B cell (primary cell): ENCODE measurements around the gene ZNF445. TPM values are rescaled to one million over a fixed set of nuclear protein-coding genes. Genes with fewer than 3 reads are reported as not detected.

Experiments
- ATAC-seq: fragments of 200-7000 bp; cut with Tn5 transposase; one replicate; pipeline ENCODE4 v1.10.0; 2021; ENCODE audit warnings: low read depth, mild to moderate bottlenecking, moderate number of reproducible peaks, moderate library complexity
- CTCF ChIA-PET: fragments of 350-600 bp; sonication (Branson Sonifier 250); formaldehyde crosslinking; loops from one replicate; lab custom pipeline; 2021; ENCODE audit warnings: antibody characterized with exemption, inconsistent platforms; lab: Charles Lee
- POLR2A ChIA-PET: fragments of 350-600 bp; sonication (Branson Sonifier 250); formaldehyde crosslinking; loops from one replicate; lab custom pipeline; 2021; ENCODE audit warnings: antibody characterized with exemption; lab: Charles Lee
- DNase-seq: peaks from one replicate; pipeline ENCODE4 v3.0.0; 2013
- H2AFZ ChIP-seq: 2 replicates; pipeline ENCODE4 v1.6.1; 2012; ENCODE audit warnings: mild to moderate bottlenecking, low read depth, low read length; ENCODE audit not compliant: insufficient read depth, poor library complexity, severe bottlenecking
- H3K27ac ChIP-seq, 2 donors: 1 replicate in 1 of 2; 2 replicates in 1 of 2; pipeline ENCODE4 v1.5.1; 2012 to 2013; ENCODE audit warnings: low read length in 2 of 2, mild to moderate bottlenecking in 2 of 2, moderate library complexity in 1 of 2
- H3K27me3 ChIP-seq, 4 experiments: fragments of 200-600 bp in 1 of 4; sonication (generic) in 1 of 4; replicated peaks in 1 of 4; 1 replicate in 2 of 4; 2 replicates in 2 of 4; pipeline versions ENCODE4 v1.6.1 to v1.7.0; 2013 to 2016; ENCODE audit warnings: low read length in 3 of 4, mild to moderate bottlenecking in 2 of 4, mixed read lengths in 1 of 4, moderate library complexity in 1 of 4; ENCODE audit not compliant: insufficient read depth in 4 of 4, control insufficient read depth in 3 of 4; ENCODE audit errors: control extremely low read depth in 1 of 4
- H3K36me3 ChIP-seq, 2 experiments: replicated peaks in 1 of 2; 1 replicate in 1 of 2; 2 replicates in 1 of 2; pipeline versions ENCODE4 v1.6.1 to v1.7.1; 2013; ENCODE audit warnings: low read length in 1 of 2; ENCODE audit not compliant: insufficient read depth in 2 of 2, control insufficient read depth in 1 of 2; ENCODE audit errors: control extremely low read depth in 1 of 2, extremely low read depth in 1 of 2
- H3K4me1 ChIP-seq, 2 donors: fragments of 200-600 bp in 1 of 2; sonication (generic) in 1 of 2; 1 replicate in 1 of 2; 2 replicates in 1 of 2; pipeline versions ENCODE4 v1.5.1 to v1.6.1; 2013 to 2017; ENCODE audit warnings: low read length in 2 of 2; ENCODE audit not compliant: control insufficient read depth in 2 of 2, insufficient read depth in 2 of 2
- H3K4me2 ChIP-seq: replicated peaks from 2 replicates; pipeline ENCODE3; 2012; ENCODE audit warnings: mild to moderate bottlenecking, low read depth, low read length; ENCODE audit not compliant: poor library complexity, severe bottlenecking
- H3K4me3 ChIP-seq, 5 experiments: fragments of 200-600 bp in 1 of 5; sonication (generic) in 1 of 5; 1 replicate in 3 of 5; 2 replicates in 2 of 5; pipeline versions ENCODE4 v1.5.1 to v1.7.0; 2011 to 2016; ENCODE audit warnings: low read length in 4 of 5, mild to moderate bottlenecking in 4 of 5, low read depth in 2 of 5, control low read depth in 1 of 5, moderate library complexity in 1 of 5; ENCODE audit not compliant: insufficient read depth in 1 of 5; ENCODE audit errors: control extremely low read depth in 1 of 5, extremely low read depth in 1 of 5
- H3K79me2 ChIP-seq: fragments of 200-600 bp; sonication (generic); one replicate; pipeline ENCODE4 v1.6.0; 2016; ENCODE audit warnings: low read length; ENCODE audit not compliant: control insufficient read depth, insufficient read depth
- H3K9ac ChIP-seq: fragments of 200-600 bp; sonication (generic); 2 replicates; pipeline ENCODE4 v1.6.1; 2017; ENCODE audit warnings: mild to moderate bottlenecking, low read length, moderate library complexity
- H3K9me3 ChIP-seq, 3 donors: one replicate each; pipeline versions ENCODE4 v1.6.1 to v1.7.1; 2013; ENCODE audit warnings: low read length in 2 of 3; ENCODE audit not compliant: control insufficient read depth in 2 of 3, insufficient read depth in 1 of 3; ENCODE audit errors: control extremely low read depth in 1 of 3
- H4K20me1 ChIP-seq: 2 replicates; pipeline ENCODE4 v1.6.0; 2012; ENCODE audit warnings: mild to moderate bottlenecking, low read length; ENCODE audit not compliant: insufficient read depth, control insufficient read depth, poor library complexity, severe bottlenecking
- H3K27ac Mint-ChIP-seq: one replicate; pipeline ENCODE4 v1.8.0; 2021; ENCODE audit warnings: mixed read lengths
- H3K27me3 Mint-ChIP-seq: one replicate; pipeline ENCODE4 v1.8.0; 2021; ENCODE audit warnings: mixed read lengths
- H3K4me1 Mint-ChIP-seq: one replicate; pipeline ENCODE4 v1.8.0; 2021; ENCODE audit warnings: mixed read lengths
- H3K4me3 Mint-ChIP-seq: one replicate; pipeline ENCODE4 v1.8.0; 2021; ENCODE audit warnings: mixed read lengths
- H3K9me3 Mint-ChIP-seq: one replicate; pipeline ENCODE4 v1.8.0; 2022; ENCODE audit warnings: mixed read lengths; ENCODE audit not compliant: insufficient read depth
- EZH2 ChIP-seq: IDR thresholded peaks from 2 replicates; pipeline ENCODE4 v1.6.1; 2012; ENCODE audit warnings: borderline replicate concordance, low read depth, mild to moderate bottlenecking, moderate library complexity, low read length; ENCODE audit not compliant: insufficient read depth, poor library complexity, severe bottlenecking
- whole genome bisulfite sequencing: methylation state at CpG from one replicate; pipeline ENCODE4 v1.1.5; 2013; ENCODE audit warnings: missing lambda C conversion rate; ENCODE audit not compliant: insufficient coverage; 5-methylcytosine and 5-hydroxymethylcytosine counted together
- intact Hi-C: fragments of 100-400 bp; cut with micrococcal nuclease; formaldehyde crosslinking; loops from one replicate; pipeline ENCODE4 v1.10.0; 2022
- polyA plus RNA-seq: library from polyadenylated mRNA; depleted of rRNA; stranded (reverse); fragments of >200 nt; gene quantifications from 2 replicates; pipeline ENCODE4 v1.2.3, GENCODE V29; 2012
- total RNA-seq, 2 donors: library from RNA; stranded (reverse); fragments of 120-200 nt in 1 of 2; gene quantifications; 1 replicate in 1 of 2; 2 replicates in 1 of 2; pipeline versions ENCODE4 v1.2.3 to v1.2.4, GENCODE V29; 2013 to 2022
- TF ChIP-seq, protein P1 (sequence below): fragments of 200-600 bp; IDR thresholded peaks from one replicate; pipeline ENCODE4 v1.8.0; 2022; ENCODE audit warnings: antibody characterized with exemption, mild to moderate bottlenecking

Gene ZNF445
- total and polyA plus RNA-seq, 2 donors (not counting 1 experiment from before 2014, with no cell fraction given): 2.6 to 29.7 TPM

- H3K9me3 Mint-ChIP-seq: no peaks in the 10 kb centered on the region
- WGBS: 0% methylated on average over 1 of the region's 6 CpGs
- CTCF ChIA-PET: interaction anchor here (1.5 to 2.5 kb wide), 3 partner anchors 23 to 186 kb away, joined by 6 to 10 read pairs (median 7); partner anchors contain the start of gene ZNF445
Measured at GRCh38 chr3:44510000-44510368, 32.5 kb upstream of the ZNF445 start.

More at GRCh38 chr3:44510000-44510368, 32.5 kb upstream of the ZNF445 start:
- peak overlapping the region; percentile 97 for H3K27ac Mint-ChIP-seq
- peak overlapping the region; percentile 90 for H3K4me3 Mint-ChIP-seq
- intact Hi-C loops: loop anchor here (1.0 to 5.0 kb wide), 8 partner anchors 33 to 467 kb away; partner anchors contain the start of genes EXOSC7, TCAIM, ZDHHC3 and ZKSCAN7
- POLR2A ChIA-PET: interaction anchor here (1.1 to 2.9 kb wide), 3 partner anchors 32 to 172 kb away, joined by 4 to 11 read pairs (median 7); partner anchors contain the start of genes TCAIM, ZNF197 and ZNF445
- H4K20me1 ChIP-seq: peaks cover 19% of the 10 kb centered on the region
- H3K4me1 ChIP-seq: peaks cover 19 to 25% of the 10 kb centered on the region in 2 donors
- DNase-seq (peak; percentile 73), ATAC-seq (peak; percentile 32)
- TF ChIP-seq, protein P1, sequence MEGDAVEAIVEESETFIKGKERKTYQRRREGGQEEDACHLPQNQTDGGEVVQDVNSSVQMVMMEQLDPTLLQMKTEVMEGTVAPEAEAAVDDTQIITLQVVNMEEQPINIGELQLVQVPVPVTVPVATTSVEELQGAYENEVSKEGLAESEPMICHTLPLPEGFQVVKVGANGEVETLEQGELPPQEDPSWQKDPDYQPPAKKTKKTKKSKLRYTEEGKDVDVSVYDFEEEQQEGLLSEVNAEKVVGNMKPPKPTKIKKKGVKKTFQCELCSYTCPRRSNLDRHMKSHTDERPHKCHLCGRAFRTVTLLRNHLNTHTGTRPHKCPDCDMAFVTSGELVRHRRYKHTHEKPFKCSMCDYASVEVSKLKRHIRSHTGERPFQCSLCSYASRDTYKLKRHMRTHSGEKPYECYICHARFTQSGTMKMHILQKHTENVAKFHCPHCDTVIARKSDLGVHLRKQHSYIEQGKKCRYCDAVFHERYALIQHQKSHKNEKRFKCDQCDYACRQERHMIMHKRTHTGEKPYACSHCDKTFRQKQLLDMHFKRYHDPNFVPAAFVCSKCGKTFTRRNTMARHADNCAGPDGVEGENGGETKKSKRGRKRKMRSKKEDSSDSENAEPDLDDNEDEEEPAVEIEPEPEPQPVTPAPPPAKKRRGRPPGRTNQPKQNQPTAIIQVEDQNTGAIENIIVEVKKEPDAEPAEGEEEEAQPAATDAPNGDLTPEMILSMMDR: no peak
- TF ChIP-seq EZH2: no peak
- H2AFZ ChIP-seq: peak overlapping the region; percentile 86
- peak overlapping the region; percentile 88 to 94 for H3K27ac ChIP-seq
- peaks cover 58% of the 10 kb centered on the region for H3K79me2 ChIP-seq
- H3K4me3 ChIP-seq: peak overlapping the region; percentile 74 to 95 (median 88)
- peak overlapping the region; percentile 94 for H3K9ac ChIP-seq
- peaks cover 46% of the 10 kb centered on the region for H3K4me1 Mint-ChIP-seq
- peaks cover 0 to 5% (median 0%) of the 10 kb centered on the region in 3 donors for H3K9me3 ChIP-seq
- H3K36me3 ChIP-seq: no peaks in the 10 kb centered on the region
- no peaks in the 10 kb centered on the region for H3K27me3 ChIP-seq
- H3K4me2 ChIP-seq: peak overlapping the region; percentile 76
- H3K27me3 Mint-ChIP-seq: no peaks in the 10 kb centered on the region
